ENCODE data around the gene PPP1R14C. TPM values are rescaled to one million over a fixed set of nuclear protein-coding genes. Genes with fewer than 3 reads are reported as not detected.

Gene PPP1R14C
- total RNA-seq, 2 donors from 2014 or later = not detected

DNA sequence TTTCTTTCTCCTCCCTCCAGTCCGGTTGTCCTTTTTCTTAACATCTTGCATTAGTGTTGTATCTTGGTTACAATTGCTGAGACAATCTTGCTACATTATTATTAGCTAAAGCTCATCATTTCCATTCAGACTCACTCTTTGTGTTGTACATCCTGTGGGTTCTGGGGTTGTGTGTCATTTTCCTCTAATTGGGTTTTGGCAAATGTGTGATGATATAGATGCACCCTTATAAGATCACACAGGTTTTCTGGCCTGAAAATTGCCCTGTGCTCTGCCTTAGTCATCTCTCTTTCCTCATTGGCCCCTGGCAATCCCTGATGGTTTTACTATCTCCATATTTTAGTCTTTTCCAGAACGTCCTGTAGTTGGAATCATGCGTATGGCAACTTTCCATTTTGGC lies 60.1 kb downstream of the PPP1R14C start:
- Mint-ChIP-seq H3K4me1 (no peaks in the 10 kb centered on the region), H3K27me3 (peaks cover 18% of the 10 kb centered on the region), H3K27ac (no peak overlapping the region)

DNA sequence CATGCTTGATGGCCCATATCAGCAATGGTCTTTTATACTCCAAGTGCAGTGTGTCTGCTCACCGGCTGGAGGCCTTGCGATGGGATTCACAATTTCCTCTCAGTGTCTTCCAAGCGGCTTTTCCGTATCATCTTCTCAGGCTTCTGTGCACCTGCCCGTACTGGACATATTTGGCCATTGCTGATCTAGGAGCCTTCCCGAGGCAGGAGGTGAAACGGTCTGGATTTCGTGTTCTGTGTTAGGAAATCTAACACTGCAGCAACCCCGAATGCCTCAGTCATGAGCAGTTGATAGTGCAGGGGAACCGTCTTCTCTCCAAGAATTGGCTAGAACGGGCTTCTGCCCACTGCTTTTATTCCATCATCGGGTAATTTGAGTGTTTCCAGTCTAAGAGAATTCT lies 60.5 kb downstream of the PPP1R14C start:
- H3K27me3 Mint-ChIP-seq = peaks cover 18% of the 10 kb centered on the region
- H3K4me1 Mint-ChIP-seq = no peaks in the 10 kb centered on the region
- ATAC-seq (replicated peaks) = no peak
- H3K27ac Mint-ChIP-seq = no peak overlapping the region
- no peaks in the 10 kb centered on the region for H3K9me3 Mint-ChIP-seq
- no peaks in the 10 kb centered on the region for H3K36me3 Mint-ChIP-seq (ENCODE audit: low read depth)
- no peak overlapping the region for H3K4me3 Mint-ChIP-seq

More for the DNA sequence above, 60.1 kb downstream of the PPP1R14C start:
- H3K9me3 Mint-ChIP-seq = no peaks in the 10 kb centered on the region
- no peaks in the 10 kb centered on the region for H3K36me3 Mint-ChIP-seq (ENCODE audit: low read depth)
- ATAC-seq (replicated peaks) = peak; percentile 19
- no peak overlapping the region for H3K4me3 Mint-ChIP-seq

DNA sequence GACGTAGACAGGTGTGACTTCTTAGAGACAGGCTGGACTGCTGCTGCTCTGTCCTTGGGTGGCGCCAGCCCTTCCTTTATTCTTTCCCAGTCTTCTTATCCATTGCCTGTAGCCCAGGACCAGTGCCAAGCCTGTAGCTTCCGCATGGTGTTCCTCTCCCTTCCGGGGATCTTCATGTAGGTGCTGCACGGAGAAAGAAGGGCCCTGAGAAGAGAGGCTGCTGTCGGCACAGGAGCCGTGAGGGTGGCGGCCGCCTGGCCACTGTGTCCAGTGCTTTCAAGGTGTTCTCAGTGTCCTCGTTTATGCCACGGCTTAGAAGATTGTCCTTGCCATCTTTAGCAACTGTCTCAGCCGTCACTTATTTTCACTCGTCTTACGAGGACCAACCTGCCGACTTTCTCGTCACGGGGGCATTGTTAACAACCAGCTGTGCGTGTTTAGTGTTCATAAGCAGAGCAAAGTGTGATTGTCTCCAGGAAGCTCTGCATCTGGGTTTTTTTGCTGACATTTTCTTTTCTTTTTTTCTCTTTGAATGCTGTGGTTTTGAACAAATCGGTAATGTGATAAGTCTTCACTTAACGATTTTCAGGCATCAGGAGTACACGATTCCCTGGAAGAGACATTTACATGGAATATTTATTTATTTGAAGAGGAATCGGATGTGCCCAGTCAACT lies 61.2 kb downstream of the PPP1R14C start:
- Mint-ChIP-seq H3K36me3 (ENCODE audit: low read depth) (no peaks in the 10 kb centered on the region), H3K4me1 (no peaks in the 10 kb centered on the region), H3K27me3 (peaks cover 13% of the 10 kb centered on the region), H3K27ac (no peak overlapping the region), H3K4me3 (no peak overlapping the region), H3K9me3 (no peaks in the 10 kb centered on the region)
- no peak for ATAC-seq (replicated peaks)

DNA sequence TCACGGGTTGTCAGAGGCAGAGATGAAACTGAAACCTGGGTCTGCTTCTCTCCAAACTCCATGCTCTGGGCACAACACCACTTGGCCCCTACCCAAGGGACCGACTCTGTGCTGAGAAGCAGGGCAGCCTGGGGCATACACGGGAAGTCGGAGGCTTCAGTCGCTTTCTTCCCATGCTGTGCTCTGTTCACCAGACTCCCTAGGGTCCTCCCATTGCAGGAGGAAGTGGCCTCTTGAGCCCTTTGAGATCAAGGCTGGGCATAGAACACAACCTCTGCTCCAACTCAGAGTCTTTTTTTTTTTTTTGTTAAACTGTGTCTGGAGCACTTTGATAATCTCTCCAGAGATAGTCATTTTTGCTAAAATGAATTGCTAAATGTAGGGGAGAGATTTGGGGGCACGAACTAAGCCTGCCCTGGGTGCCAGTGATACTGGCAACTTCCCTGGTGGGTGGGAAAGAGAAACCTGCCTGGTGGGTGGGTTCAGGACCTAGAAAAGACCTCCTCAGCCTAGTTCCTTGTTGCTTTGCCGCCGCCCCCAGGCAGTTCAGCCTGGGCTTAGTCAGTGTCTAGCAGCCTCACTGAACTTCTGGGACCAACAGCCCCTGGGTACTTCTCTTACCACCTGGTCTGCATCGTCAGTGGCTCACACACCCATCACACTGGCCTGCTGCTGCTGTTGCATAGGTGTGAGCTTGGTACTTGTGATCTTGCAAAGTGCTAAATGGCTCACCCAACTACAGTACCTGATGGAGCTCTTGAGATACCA lies 62.0 kb downstream of the PPP1R14C start:
- no peak overlapping the region for H3K27ac Mint-ChIP-seq
- no peak for ATAC-seq (replicated peaks)

DNA sequence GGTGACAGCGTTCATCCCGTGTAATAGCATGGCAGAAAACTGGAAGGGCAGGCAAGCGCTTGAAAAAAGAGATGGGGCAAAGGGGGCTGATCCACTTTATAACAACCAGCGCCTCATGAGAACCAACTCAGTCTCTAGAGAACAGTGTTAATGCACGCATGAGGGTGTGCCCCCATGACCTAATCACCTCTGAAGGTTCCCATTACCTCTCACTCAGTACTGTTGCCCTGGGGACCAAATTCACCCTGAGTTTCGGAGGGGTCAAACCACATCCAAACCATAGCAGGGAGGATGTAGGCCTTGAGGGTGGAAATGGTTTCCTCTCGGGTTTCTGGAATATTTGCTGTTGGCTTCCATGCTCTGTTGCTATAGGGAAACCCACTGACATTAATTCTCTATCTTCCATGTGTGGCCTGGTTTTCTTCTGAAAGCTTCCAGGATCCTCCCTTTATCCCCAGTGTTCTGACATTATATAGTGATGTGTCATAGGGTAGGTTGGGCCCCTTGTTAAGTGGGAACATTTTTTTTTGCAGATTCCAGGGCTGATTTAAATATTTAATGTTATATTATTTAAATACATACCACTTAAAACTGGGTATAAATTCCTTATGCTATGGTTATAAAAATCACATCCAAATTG lies 65.2 kb downstream of the PPP1R14C start:
- no peak overlapping the region for H3K27ac Mint-ChIP-seq
- ATAC-seq (replicated peaks) = no peak
- H3K27me3 Mint-ChIP-seq = peaks cover 12% of the 10 kb centered on the region
- H3K4me1 Mint-ChIP-seq = no peaks in the 10 kb centered on the region
- no peaks in the 10 kb centered on the region for H3K9me3 Mint-ChIP-seq
- no peak overlapping the region for H3K4me3 Mint-ChIP-seq
- H3K36me3 Mint-ChIP-seq (ENCODE audit: low read depth) = no peaks in the 10 kb centered on the region

More for the DNA sequence above, 62.0 kb downstream of the PPP1R14C start:
- H3K4me3 Mint-ChIP-seq = no peak overlapping the region
- H3K9me3 Mint-ChIP-seq = no peaks in the 10 kb centered on the region
- H3K4me1 Mint-ChIP-seq = no peaks in the 10 kb centered on the region
- peaks cover 13% of the 10 kb centered on the region for H3K27me3 Mint-ChIP-seq
- H3K36me3 Mint-ChIP-seq (ENCODE audit: low read depth) = no peaks in the 10 kb centered on the region

DNA sequence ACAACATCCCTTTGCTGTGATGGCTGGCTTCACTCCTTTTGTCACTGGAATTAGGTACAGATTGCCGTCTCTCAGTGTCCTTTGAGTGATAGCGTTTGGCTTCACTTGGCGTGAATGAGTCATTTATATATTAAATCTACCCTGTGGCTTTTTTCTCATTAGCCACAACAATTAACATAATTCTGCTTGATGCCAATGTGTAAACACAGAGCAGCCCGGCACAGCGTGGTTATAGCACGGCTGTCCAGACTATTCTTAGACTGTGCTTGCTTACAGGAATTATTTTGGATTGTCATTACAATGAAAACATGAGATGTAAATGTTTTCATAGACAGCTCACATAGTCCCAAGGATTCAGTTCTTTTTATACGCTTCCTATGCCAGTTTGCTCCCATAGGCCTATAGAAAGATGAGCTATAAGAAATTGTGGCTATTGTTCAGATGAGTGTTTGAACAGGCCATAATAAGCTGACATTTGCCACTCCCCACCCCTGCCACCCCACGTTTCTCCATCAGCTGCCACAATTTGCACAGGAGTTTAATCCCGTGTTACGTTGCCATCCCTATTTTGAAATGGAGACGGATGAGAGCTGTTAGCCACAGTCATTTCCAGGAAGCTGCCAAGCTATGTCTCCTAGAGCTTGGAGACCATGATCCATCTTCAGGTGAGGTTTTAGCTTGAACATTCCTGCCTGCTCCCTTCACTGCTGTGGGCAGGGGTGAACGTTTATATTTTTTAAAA lies 65.9 kb downstream of the PPP1R14C start:
- no peak for ATAC-seq (replicated peaks)
- no peaks in the 10 kb centered on the region for H3K4me1 Mint-ChIP-seq
- peaks cover 12% of the 10 kb centered on the region for H3K27me3 Mint-ChIP-seq
- no peak overlapping the region for H3K4me3 Mint-ChIP-seq
- H3K27ac Mint-ChIP-seq = no peak overlapping the region
- no peaks in the 10 kb centered on the region for H3K36me3 Mint-ChIP-seq (ENCODE audit: low read depth)
- no peaks in the 10 kb centered on the region for H3K9me3 Mint-ChIP-seq

DNA sequence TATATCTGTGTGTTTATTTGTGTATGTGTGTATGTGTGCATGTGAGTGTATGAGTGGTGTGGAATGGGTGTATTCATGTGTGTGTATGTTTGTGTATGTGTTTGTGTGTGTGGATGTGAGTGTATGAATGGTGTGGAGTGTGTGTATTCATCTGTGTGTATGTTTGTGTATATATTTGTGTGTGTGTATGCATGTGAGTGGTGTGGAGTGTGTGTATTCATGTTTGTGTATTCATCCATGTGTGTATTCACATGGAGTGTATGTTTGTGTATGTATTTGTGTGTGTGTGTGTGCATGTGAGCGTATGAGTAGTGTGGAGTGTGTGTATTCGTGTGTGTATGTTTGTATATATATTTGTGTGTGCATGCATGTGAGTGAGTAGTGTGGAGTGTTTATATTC lies 66.6 kb downstream of the PPP1R14C start:
- Mint-ChIP-seq H3K27ac (no peak overlapping the region), H3K9me3 (no peaks in the 10 kb centered on the region), H3K4me1 (no peaks in the 10 kb centered on the region), H3K4me3 (no peak overlapping the region), H3K27me3 (peaks cover 14% of the 10 kb centered on the region), H3K36me3 (ENCODE audit: low read depth) (no peaks in the 10 kb centered on the region)
- no peak for ATAC-seq (replicated peaks)

DNA sequence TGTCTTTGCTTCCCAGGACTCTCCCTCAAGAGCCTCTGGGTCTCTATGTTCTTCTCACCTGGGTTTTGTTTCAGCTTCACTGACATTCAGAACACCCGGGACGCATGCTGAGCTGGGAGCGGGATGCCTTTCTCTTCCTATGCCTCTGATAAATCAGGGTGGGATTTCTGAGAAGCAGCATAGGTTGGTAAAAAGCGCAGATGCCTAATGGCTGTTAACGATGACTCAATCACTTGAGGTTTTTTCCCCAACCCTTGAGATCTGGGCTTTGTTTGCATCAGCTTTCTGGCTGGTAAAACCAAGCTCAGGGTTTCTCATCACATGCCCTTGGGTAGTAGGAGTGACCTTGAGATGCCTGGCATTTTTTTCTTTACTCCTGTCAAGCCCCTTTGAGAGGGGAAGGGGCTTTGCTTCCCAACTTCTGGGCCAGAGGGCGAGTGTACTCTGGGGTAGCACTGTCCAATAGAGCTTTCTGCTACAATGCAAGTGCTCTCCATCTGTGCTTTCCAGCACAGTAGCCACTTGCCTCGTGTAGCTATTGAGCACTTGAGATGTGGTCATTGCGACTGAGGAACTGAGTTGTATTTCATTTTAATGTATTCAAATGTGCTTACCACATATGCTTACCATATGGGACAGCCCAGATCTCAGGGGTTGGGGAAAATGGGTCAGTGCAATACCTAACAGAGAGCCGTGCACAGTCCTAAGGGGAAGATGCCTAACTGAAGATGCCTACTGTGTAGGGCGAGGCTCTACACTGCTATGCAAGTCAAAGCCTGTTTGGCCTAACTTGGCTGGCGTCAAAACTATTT lies 69.1 kb downstream of the PPP1R14C start:
- no peaks in the 10 kb centered on the region for H3K4me1 Mint-ChIP-seq
- H3K27ac Mint-ChIP-seq = no peak overlapping the region
- H3K27me3 Mint-ChIP-seq = peaks cover 10% of the 10 kb centered on the region
- no peak overlapping the region for H3K4me3 Mint-ChIP-seq
- no peaks in the 10 kb centered on the region for H3K36me3 Mint-ChIP-seq (ENCODE audit: low read depth)
- H3K9me3 Mint-ChIP-seq = no peaks in the 10 kb centered on the region
- ATAC-seq (replicated peaks) = no peak

DNA sequence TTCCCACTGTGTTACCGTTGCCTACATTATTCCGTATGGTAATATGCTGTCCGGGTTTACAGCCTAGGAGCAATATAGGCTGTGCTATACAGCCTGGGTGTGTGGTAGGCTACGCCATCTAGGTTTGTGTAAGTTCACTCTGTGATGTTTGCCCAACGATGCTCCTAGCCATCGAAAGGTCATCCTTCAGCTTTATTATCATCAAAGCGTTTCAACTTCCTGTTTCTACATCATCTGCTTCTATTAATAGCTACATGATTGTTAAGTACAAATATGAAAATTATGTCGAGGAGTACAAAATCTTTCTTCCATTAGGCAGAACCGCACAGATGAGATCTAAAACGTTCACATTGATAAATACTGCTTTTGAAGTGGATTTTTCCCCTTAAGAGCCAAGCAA lies 69.9 kb downstream of the PPP1R14C start:
- no peaks in the 10 kb centered on the region for H3K9me3 Mint-ChIP-seq
- H3K4me1 Mint-ChIP-seq = no peaks in the 10 kb centered on the region
- no peak overlapping the region for H3K27ac Mint-ChIP-seq

DNA sequence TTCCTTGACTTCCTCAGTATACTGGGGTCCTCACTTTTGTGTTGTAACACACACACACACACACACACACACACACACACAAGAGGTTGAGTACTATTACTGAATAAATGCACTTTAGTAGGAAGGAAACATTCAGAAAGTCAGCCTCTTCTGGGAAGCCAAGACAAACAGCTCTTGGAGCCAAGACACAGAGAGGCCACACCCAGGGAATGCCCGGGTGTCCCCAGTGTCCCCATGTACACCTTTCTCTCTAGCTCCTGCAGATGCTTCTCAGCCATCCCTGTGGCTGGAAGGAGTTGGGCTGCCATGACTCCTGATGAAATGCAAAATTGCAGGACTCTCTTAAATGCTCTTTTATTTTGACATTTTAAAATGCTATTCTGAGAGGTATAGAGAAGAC lies 70.5 kb downstream of the PPP1R14C start:
- ATAC-seq (replicated peaks) = no peak
- no peaks in the 10 kb centered on the region for H3K9me3 Mint-ChIP-seq
- H3K27me3 Mint-ChIP-seq = peaks cover 10% of the 10 kb centered on the region
- no peaks in the 10 kb centered on the region for H3K36me3 Mint-ChIP-seq (ENCODE audit: low read depth)
- H3K27ac Mint-ChIP-seq = no peak overlapping the region
- H3K4me1 Mint-ChIP-seq = no peaks in the 10 kb centered on the region
- H3K4me3 Mint-ChIP-seq = no peak overlapping the region

More for the DNA sequence above, 69.9 kb downstream of the PPP1R14C start:
- Mint-ChIP-seq H3K36me3 (ENCODE audit: low read depth) (no peaks in the 10 kb centered on the region), H3K27me3 (peaks cover 10% of the 10 kb centered on the region), H3K4me3 (no peak overlapping the region)
- no peak for ATAC-seq (replicated peaks)

DNA sequence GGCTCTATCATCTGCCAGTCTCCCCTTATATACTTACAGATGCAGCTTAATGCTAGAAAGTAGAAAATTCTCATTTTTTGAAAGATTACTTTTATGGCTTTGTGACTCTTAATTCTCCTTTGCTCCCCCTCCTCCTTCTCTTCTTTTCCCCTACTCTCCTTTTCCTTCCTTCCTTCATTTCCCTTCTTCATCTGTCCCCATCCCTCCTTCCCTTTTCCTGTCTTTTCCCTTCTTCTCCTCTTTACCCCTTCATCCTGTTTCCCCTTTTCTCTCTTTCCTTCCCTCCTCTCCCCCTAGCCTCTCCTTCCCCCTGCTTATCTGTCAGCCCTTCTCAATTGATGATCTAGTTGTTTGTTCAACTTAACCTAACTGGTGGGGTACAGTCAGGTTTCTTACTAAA lies 71.5 kb downstream of the PPP1R14C start:
- peaks cover 10% of the 10 kb centered on the region for H3K27me3 Mint-ChIP-seq
- no peaks in the 10 kb centered on the region for H3K9me3 Mint-ChIP-seq
- no peak overlapping the region for H3K4me3 Mint-ChIP-seq
- H3K4me1 Mint-ChIP-seq = no peaks in the 10 kb centered on the region
- no peaks in the 10 kb centered on the region for H3K36me3 Mint-ChIP-seq (ENCODE audit: low read depth)
- no peak overlapping the region for H3K27ac Mint-ChIP-seq
- no peak for ATAC-seq (replicated peaks)

DNA sequence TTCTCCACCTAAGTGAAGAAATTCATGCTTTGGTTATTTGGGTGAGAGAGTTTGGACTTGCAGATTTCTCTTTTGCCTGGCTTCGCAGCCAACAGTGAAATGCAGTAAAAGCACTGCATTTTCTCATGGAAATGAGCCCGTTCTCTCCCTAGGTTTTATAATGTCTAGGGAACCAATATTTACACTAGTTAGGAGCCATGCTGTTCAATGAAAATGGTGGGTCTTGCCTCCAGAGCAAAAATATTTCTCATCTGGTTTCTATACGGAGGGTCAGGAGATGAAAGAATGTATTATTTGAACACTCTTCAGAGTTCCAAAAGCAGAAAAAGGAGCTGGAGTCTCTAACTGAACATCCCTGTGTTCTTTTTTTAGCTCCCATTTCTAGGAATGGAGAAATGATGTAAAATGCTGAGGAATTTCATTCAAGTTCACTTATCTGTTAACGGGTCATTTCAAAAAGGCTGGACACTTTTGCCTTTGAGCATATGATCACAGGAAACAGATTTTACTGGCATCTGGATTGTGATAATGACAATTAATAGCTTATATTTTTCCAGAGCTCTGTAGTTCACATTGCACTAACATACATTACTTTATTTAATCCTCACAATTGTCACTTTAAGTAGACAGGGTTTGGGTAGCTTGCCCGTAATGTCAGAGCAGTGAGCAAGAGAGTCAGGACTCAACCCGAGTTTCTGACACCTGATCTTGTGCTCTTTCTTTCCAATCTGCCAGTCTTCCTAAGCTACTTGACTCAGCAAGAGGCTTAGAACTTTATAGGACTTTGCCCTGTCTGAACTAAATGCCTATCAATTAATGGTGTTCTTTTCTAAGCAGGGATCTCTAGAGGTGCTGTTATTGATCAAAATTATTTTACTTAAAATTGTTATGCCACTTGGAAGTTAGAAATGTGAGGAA lies 78.0 kb downstream of the PPP1R14C start:
- no peaks in the 10 kb centered on the region for H3K9me3 Mint-ChIP-seq
- no peaks in the 10 kb centered on the region for H3K36me3 Mint-ChIP-seq (ENCODE audit: low read depth)
- no peaks in the 10 kb centered on the region for H3K4me1 Mint-ChIP-seq
- no peak overlapping the region for H3K4me3 Mint-ChIP-seq
- ATAC-seq (replicated peaks) = no peak
- H3K27ac Mint-ChIP-seq = no peak overlapping the region
- peaks cover 13% of the 10 kb centered on the region for H3K27me3 Mint-ChIP-seq

DNA sequence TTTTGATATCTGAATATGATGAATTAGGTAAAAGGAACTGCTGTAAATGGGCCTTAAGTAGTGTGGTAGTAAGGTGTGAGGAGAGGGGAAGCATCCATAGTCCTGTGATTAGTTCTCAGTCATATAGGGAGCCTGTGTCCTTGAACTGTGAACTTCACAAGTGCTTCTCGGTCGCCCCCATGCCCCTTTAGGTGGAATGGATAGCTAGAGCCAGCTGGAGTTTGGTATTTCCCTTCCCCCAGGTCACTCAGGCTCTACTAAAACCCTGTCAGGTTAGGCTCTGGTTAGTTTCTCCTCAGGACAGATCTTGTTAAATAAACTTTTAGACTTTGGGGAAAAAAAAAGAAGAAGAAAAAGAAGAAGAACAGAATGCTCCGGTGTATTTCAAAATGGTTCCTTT lies 82.0 kb downstream of the PPP1R14C start:
- Mint-ChIP-seq H3K9me3 (no peaks in the 10 kb centered on the region), H3K27ac (no peak overlapping the region), H3K27me3 (peaks cover 17% of the 10 kb centered on the region), H3K4me3 (no peak overlapping the region), H3K36me3 (ENCODE audit: low read depth) (no peaks in the 10 kb centered on the region), H3K4me1 (no peaks in the 10 kb centered on the region)
- no peak for ATAC-seq (replicated peaks)

Data from activated T-helper 17 cell treated with anti-CD3 and anti-CD28 coated beads, Interleukin-2, amount 50 U/mL, for 72 hours (primary cell).